Activated T-cell treated with anti-CD3 and anti-CD28 coated beads, Interleukin-2, amount 50 U/mL, for 1 hour (primary cell): ENCODE results near the gene TRNT1.

Experiments
- DNase-seq: peaks from one replicate; pipeline ENCODE4 v3.0.0-alpha.2; 2020

TRNT1 gene

DNA sequence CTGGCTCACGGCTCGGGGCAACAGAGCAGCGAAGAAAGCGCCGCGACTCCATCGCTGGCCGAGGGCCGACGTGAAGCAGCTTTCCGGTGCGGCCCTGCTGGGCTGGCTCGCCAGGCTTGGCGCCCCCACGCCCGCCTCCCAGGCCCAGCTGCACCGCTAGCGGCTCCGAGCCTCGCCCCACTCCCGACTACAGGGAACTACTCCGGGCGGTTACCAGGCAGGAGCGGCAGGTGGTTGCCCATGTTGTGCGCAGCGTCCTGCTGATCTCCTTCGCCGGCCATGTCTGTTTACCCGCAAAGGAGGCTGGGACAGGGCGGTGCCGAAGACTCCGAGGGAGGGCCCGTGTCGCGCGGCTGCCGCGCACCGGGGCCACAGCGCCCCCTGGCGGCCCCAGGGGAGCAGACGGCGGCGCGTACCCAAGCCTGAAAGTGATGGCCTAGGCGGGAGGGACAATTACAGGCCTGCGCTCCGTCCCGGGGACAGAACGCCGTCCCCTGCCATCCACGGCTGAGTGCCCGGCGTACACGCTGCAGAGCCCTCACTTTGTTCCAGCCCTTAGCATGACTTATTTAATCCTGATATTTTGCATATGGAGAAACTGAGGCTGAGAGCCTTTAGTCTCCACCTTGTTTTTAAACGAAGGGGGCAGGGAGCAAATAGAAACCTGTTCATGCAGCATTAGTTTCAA, 52.8 kb downstream of the TRNT1 start, which contains the start of gene CRBN:
TSS of gene CRBN (minus strand) at position 285 of the 688 bp plus-strand sequence. CDS start at position 281, 4 bp downstream.
- DNase-seq: peak; percentile 90

DNA sequence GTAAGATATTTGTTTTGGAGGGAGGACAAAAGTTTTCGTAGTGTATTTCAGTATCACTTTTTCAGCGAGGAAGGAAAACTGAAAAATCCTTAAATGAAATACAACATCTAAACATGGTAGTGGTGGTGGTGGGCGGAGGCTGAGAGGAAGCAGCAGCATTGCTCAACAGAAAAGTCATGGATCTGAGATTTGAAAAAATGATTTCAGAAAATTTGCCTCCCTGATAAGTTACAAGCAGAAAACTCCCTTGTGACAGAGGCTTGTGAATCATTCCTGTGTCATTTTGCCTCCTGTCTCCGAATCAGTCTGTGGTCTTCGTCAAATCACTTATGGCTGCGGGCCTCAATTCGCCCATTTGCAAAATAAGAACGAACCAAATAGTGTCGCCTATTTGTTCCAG, 53.7 kb downstream of the TRNT1 start:
- DNase-seq: no peak

DNA sequence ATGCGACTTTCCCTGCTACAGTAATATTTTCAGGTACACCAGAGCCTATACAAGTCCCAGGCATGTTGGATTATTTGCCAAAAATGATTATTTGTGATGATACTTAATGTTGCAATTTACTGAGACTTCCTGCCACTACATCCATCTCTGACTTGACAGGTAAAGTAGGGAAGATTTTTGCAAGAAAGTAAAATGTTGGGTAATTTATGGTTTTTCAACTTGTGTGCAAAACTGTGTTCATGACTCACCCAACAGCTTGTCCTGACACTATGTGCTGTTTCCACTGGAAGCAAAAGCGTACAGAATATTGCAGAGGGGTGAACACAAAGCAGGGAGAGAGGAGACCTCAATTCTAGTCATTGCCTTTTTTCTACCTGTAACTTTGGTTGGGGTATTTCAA, 58.1 kb downstream of the TRNT1 start:
- DNase-seq: no peak

DNA sequence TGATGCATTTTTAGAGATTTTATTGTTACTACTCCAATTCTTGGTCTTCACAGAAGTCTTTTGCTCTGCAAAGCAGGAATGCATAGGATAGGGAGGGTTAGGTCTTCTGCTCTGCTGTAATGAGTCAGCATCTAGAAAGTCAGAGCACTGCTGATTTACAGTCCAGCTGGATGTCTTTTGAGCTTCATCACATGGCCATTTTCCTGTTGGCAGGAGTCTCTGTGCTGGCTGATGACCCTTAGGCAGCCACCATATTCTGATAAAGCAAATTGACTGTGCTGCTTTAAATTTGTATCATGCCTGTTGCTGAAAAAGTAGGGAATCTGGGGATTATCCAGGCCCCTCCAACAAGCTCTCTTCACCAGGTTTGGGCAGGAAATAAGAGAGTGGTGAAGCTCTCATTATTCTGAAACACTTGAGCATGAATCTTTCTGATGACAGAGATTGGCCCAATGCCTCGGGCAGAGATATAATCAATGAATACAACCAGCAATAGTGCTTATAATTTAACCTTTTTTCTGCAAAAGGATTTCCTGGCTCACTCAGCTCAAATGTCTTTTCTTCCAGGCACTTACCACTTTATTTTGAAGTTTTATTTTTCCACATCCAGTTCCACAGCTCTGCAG, 62.5 kb downstream of the TRNT1 start:
- no peak for DNase-seq

DNA sequence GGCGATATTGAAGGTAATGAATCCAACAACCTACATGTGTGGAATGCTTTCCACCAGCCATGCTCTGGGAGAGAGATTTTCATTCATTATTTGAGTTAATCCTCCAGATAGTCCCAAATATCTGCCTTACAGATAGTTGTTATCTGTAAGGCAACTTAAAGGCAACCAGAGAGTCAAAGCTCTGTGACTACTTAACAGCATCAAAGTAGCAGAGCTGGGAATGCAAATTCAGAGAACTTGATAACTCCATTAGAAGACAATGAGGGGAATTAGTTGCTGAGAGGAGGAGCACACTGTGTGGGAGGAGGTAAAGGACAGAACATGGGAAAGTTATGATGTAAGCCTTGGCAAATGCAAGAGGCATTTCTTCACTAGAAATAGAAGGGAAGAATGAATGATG, 63.2 kb downstream of the TRNT1 start:
- no peak for DNase-seq

DNA sequence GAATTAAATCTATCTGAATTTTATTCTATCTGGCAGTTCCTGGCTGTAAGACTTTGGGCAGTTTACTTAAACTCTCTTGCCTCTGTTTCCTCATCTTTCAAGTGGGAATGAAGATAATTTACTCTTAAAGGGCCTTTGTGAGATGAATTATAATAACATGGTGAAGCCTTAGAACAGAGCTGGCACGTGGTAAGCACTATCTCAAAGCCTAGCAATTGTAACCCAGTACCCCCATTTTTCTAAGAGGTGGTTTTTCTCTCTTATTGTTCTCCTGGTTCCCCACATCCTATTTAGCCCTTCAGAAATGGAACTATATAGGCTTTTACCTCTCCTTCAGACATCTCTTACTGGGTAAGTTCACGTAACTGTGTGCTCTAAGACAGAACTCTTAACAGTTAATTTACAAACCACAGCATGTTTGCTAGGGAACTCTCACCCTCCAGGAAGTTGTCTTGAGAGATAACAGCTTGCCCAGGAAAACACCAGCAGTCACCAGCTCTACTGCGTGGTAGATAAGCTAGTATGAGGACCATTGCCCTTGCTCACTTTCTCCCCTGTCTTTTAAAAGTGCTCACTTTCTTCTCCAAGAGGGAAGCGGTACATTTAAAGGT, 65.0 kb downstream of the TRNT1 start:
- no peak for DNase-seq

DNA sequence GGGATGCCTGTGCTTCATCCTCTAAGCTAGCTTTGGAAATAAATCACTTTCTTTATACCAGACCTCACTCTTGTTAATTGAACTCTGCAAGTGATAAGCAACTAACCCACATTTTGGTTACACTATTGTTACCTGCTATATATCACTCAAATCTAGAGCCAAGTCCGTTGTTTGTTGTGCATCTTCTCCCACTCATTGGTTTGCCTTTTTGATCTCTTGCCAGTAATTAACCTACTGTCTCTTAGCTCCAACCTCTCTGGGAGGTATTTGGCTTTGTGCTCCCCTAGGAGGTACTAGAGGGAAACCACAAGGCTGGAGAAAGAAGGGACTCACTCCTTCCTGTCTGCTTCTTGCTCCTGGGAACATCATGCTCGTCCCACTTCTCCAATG, 65.5 kb downstream of the TRNT1 start:
- no peak for DNase-seq

DNA sequence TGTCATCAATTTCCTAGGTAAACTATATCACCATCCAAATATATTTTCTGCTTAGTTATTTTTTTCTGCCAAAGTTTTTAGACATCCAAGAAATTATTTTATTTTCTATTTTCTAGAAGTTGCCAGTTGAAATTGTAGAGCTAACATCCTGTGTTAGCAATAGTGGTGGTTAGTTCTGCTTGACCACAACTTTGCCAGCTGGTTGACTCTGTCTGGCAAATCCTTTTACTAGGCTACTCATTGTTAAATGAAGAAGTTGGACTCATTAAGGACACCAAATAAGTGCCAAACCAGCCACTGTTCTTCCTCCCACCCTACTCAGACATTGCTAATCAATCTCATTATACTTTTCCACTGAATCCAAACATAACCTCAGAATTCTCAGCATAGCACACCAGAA, 68.1 kb downstream of the TRNT1 start:
- no peak for DNase-seq

DNA sequence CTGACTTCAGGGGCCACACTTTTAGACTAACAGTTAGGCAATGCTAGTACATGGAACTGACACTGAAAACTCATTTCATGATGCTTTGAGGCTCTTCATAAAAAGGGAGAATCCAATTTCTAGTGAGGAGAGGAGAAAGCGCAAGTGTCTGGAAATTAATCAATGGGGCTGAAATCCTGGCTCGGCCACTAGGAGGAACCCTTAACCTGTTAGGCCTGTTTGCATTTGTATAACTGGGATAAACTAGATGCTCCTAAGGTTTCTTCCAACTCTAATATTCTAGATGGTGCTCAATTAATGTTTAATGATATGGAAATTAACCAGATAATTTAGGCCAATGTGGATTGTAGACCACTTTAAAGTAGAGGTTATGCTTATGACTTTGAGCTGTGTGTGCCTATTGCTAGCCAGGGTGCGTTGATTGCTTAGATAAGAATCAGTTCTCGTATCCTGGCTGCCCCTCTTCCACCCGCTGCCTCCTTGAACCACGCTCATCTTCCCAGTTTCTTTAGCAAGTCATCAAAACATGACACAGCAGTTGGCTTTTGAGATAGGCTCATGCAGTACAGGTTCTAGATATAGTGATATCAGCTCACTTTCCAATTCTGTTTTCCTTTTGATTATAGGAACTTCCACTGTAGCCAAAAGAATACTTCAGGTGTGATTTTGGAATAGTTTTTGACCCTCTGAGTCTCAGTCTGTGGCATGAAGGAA, 69.6 kb downstream of the TRNT1 start:
- no peak for DNase-seq
